Bronchial epithelial cell (primary cell): ENCODE measurements around the gene ZNF175. TPM values are rescaled to one million over a fixed set of nuclear protein-coding genes. Genes with fewer than 3 reads are reported as not detected.

Experiments
- DNase-seq: peaks from one replicate; pipeline ENCODE4 v3.0.0-alpha.2; 2010; ENCODE audit warnings: low read depth
- FAIRE-seq: peaks from 2 replicates; lab custom pipeline; 2011; peaks lifted over from hg19 to GRCh38; lab: Jason Lieb, UNC
- H3K27me3 ChIP-seq: 2 replicates; pipeline ENCODE4 v1.5.1; 2011; ENCODE audit warnings: low read length; ENCODE audit not compliant: control insufficient read depth, insufficient read depth
- H3K36me3 ChIP-seq: 2 replicates; pipeline ENCODE4 v1.5.1; 2011; ENCODE audit warnings: low read length; ENCODE audit not compliant: control insufficient read depth, insufficient read depth
- H3K4me3 ChIP-seq: 2 replicates; pipeline ENCODE4 v1.5.1; 2011; ENCODE audit warnings: mild to moderate bottlenecking, low read depth, low read length, control low read depth
- total RNA-seq: library from RNA; depleted of rRNA; stranded (reverse); fragments of >200 nt; gene quantifications from 2 replicates; pipeline ENCODE4 v1.2.1, GENCODE V29; 2014
- TF ChIP-seq, protein P1 (sequence below): IDR thresholded peaks from 2 replicates; pipeline ENCODE4 v1.5.1; 2011; ENCODE audit warnings: mild to moderate bottlenecking, moderate library complexity, low read length, control low read depth, inconsistent platforms; ENCODE audit not compliant: insufficient read depth, severe bottlenecking

The ZNF175 gene
- total RNA-seq, 1 donor from 2014 or later = 1.6 TPM

DNA sequence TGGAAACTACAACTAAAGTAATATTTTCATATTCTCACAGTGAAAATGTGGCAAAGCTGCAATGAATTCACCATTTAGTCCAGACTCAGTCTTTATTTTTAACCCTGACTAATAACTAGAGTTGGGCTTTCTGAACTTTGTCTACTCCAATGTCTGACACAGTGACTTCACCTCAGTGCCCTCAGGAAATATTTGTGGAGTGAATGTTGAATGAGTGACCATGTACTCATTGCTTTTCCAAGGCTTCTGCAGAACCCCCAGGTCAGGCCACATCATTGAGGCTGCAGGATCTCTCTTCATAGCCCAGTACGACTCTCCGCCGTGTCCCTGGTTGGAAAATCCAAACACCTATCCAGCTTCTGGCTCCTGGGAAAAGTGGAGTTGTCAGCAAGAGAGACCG lies 1.8 kb downstream of the ZNF175 start:
- peak; percentile 49 for DNase-seq
- Histone ChIP-seq H3K36me3 (peaks cover 6% of the 10 kb centered on the region), H3K4me3 (no peak overlapping the region), H3K27me3 (no peaks in the 10 kb centered on the region)
- TF ChIP-seq, protein P1, sequence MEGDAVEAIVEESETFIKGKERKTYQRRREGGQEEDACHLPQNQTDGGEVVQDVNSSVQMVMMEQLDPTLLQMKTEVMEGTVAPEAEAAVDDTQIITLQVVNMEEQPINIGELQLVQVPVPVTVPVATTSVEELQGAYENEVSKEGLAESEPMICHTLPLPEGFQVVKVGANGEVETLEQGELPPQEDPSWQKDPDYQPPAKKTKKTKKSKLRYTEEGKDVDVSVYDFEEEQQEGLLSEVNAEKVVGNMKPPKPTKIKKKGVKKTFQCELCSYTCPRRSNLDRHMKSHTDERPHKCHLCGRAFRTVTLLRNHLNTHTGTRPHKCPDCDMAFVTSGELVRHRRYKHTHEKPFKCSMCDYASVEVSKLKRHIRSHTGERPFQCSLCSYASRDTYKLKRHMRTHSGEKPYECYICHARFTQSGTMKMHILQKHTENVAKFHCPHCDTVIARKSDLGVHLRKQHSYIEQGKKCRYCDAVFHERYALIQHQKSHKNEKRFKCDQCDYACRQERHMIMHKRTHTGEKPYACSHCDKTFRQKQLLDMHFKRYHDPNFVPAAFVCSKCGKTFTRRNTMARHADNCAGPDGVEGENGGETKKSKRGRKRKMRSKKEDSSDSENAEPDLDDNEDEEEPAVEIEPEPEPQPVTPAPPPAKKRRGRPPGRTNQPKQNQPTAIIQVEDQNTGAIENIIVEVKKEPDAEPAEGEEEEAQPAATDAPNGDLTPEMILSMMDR = no peak
- no peak for FAIRE-seq

DNA sequence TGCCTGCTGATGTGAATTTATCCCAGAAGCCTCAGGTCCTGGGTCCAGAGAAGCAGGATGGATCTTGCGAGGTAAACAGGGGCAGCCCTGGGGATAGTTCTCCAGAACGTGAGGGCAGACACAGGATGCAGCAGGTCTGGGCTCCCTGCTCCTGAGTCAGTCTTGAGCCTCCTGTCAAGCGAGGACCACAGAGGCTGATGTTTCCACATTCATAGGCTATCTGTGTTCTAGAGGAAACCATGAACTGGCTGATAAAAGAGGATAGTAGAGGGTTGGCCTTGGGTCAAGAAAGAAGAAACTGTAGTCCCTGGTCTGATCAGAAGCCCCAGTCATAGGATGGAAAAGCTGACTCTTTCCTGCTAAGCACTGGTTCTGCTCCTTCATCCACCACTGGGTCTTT lies 2.2 kb downstream of the ZNF175 start:
- Histone ChIP-seq H3K4me3 (no peak overlapping the region), H3K27me3 (no peaks in the 10 kb centered on the region), H3K36me3 (peaks cover 6% of the 10 kb centered on the region)
- no peak for DNase-seq
- TF ChIP-seq, protein P1 = no peak
- no peak for FAIRE-seq

DNA sequence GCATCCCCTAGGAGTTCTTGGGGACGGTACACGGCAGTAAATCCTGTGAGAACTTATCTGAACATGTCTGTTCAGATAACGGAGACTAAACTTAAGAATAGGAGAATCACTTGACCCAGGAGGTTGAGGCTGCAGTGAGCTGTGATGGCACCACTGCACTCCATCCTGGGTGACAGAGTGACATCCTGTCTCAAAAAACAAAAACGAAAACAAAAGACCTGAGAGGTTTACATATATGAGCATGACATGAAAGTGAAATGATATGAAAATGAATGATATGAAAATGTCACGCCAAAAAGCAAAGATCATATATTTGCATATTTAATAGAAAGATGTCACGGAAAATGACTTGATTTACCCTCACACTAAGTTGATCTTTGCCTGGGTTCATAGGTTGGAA lies 5.8 kb downstream of the ZNF175 start:
- H3K36me3 ChIP-seq = peaks cover 8% of the 10 kb centered on the region
- H3K27me3 ChIP-seq = no peaks in the 10 kb centered on the region
- no peak overlapping the region for H3K4me3 ChIP-seq
- TF ChIP-seq, protein P1 = no peak
- FAIRE-seq (no peak), DNase-seq (no peak)

DNA sequence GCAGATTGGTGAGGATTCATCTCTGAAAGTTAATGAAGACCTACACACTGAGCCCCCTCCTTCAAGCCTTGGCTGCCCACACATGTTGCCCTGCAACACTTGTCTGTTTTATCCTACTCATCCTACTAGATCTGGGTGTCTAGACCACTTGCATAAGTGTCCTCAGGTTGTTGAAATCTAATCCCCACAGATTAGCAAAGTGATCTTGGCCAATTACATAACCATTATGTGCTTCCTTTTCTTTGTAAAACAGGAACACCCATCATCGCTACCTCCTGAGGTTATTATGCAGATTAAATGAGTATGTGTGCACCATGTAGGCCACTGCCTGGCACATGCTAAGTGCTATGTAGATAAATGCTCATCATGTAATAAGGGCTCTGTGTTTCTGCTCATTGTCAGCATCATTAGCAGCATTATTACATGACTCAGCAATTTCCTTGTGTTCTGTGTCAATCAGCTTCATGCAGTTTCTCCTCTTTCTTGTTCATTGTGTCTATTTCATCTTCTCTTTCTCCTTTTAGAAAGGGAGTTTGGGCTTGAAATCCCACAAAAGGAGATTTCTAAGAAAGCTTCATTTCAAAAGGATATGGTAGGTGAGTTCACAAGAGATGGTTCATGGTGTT lies 15.1 kb downstream of the ZNF175 start:
- DNase-seq = no peak
- H3K36me3 ChIP-seq = peaks cover 9% of the 10 kb centered on the region

DNA sequence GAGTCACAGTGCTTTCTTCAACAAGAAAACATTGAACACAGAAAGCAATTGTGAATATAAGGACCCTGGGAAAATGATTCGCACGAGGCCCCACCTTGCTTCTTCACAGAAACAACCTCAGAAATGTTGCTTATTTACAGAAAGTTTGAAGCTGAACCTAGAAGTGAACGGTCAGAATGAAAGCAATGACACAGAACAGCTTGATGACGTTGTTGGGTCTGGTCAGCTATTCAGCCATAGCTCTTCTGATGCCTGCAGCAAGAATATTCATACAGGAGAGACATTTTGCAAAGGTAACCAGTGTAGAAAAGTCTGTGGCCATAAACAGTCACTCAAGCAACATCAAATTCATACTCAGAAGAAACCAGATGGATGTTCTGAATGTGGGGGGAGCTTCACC lies 15.7 kb downstream of the ZNF175 start:
- H3K36me3 ChIP-seq = peaks cover 7% of the 10 kb centered on the region
- TF ChIP-seq, protein P1 = no peak

More for the DNA sequence above, 15.1 kb downstream of the ZNF175 start:
- no peaks in the 10 kb centered on the region for H3K27me3 ChIP-seq
- FAIRE-seq = peak; percentile 64
- TF ChIP-seq, protein P1 = no peak
- no peak overlapping the region for H3K4me3 ChIP-seq

More for the DNA sequence above, 15.7 kb downstream of the ZNF175 start:
- DNase-seq (no peak), FAIRE-seq (no peak)
- Histone ChIP-seq H3K27me3 (no peaks in the 10 kb centered on the region), H3K4me3 (no peak overlapping the region)
